Stimulated activated CD4-positive, alpha-beta T cell treated with anti-CD3 and anti-CD28 coated beads, Interleukin-12 subunit alpha, Interleukin-12 subunit beta, amount 100 ng/mL, for 48 hours (primary cell): Measurements from ENCODE around the gene OR2V2.

Source experiments
- DNase-seq, 3 donors: peaks; one replicate each; pipeline ENCODE4 v3.0.0-alpha.2; 2020; ENCODE audit warnings: low read depth in 2 of 3, low spot score in 1 of 3

Gene OR2V2

GRCh38 chr5:181205761-181206649, 58.6 kb downstream of the OR2V2 start:
- no peak for DNase-seq

- DNase-seq, result peak; percentile 86 to 94 (median 89)
These were observed 60.0 kb downstream of the OR2V2 start for GRCh38 chr5:181207214-181207959.

GRCh38 chr5:181207960-181208253, 60.5 kb downstream of the OR2V2 start:
- DNase-seq, result no peak
